Measurements from ENCODE around the gene RCHY1.

- TF ChIP-seq EZH2 (IDR thresholded peaks at IDR 0.05; ENCODE audit: borderline replicate concordance, low read length) (no peak), CTCF (conservative IDR thresholded peaks at IDR 0.05 in 1 of 2, IDR thresholded peaks at IDR 0.05 in 1 of 2; ENCODE audit: extremely low read depth in 1 of 2, insufficient read depth in 1 of 2, low read depth in 1 of 2, low read length in 2 of 2) (no peak)
Observed at GRCh38 chr4:75513526-75514130, 575 bp downstream of the RCHY1 start.

Data from mammary epithelial cell (primary cell).